HUES6 (cell line): Measurements from ENCODE around the gene DTL.
A peak's percentile ranks its signal among the peaks of the same experiment; 100 is the strongest.
"Not testable (repeated sequence)": the region's sequence is repeated elsewhere in the genome, so short reads cannot be mapped to it uniquely, and the experiment has no call there.

Experiments used
- H3K27ac ChIP-seq: 2 replicates; pipeline ENCODE4 v1.7.0; 2013; ENCODE audit warnings: low read depth, mild to moderate bottlenecking, low read length, inconsistent platforms
- H3K27me3 ChIP-seq: 2 replicates; pipeline ENCODE4 v1.6.1; 2013; ENCODE audit warnings: low read length; ENCODE audit not compliant: control insufficient read depth, insufficient read depth
- H3K36me3 ChIP-seq: 2 replicates; pipeline ENCODE4 v1.6.1; 2013; ENCODE audit warnings: low read length; ENCODE audit not compliant: control insufficient read depth, insufficient read depth
- H3K4me1 ChIP-seq: 2 replicates; pipeline ENCODE4 v1.6.1; 2013; ENCODE audit warnings: low read length; ENCODE audit not compliant: control insufficient read depth, insufficient read depth
- H3K4me3 ChIP-seq: 2 replicates; pipeline ENCODE4 v1.5.1; 2013; ENCODE audit warnings: low read depth, low read length
- H3K9ac ChIP-seq: one replicate; pipeline ENCODE4 v1.6.1; 2013; ENCODE audit warnings: mild to moderate bottlenecking, low read length
- H3K9me3 ChIP-seq: 2 replicates; pipeline ENCODE4 v1.6.1; 2013; ENCODE audit warnings: low read depth, low read length; ENCODE audit not compliant: control insufficient read depth, insufficient read depth

Gene DTL

GRCh38 chr1:212012034-212012740 is 23.4 kb upstream of the DTL start:
- H3K9me3 ChIP-seq = no peaks in the 10 kb centered on the region
- H3K4me1 ChIP-seq = no peaks in the 10 kb centered on the region
- peaks cover 42% of the 10 kb centered on the region for H3K36me3 ChIP-seq
- H3K27me3 ChIP-seq = no peaks in the 10 kb centered on the region
- no peak overlapping the region for H3K27ac ChIP-seq
- H3K4me3 ChIP-seq = no peak overlapping the region
- no peak overlapping the region for H3K9ac ChIP-seq

GRCh38 chr1:212013672-212014071 is 21.9 kb upstream of the DTL start:
- H3K9ac ChIP-seq = no peak overlapping the region
- no peaks in the 10 kb centered on the region for H3K9me3 ChIP-seq
- no peaks in the 10 kb centered on the region for H3K4me1 ChIP-seq
- no peak overlapping the region for H3K27ac ChIP-seq
- no peak overlapping the region for H3K4me3 ChIP-seq
- H3K27me3 ChIP-seq = no peaks in the 10 kb centered on the region
- H3K36me3 ChIP-seq = peaks cover 33% of the 10 kb centered on the region

GRCh38 chr1:212020975-212021374 is 14.6 kb upstream of the DTL start:
- no peaks in the 10 kb centered on the region for H3K4me1 ChIP-seq

GRCh38 chr1:212021563-212021962 is 14.0 kb upstream of the DTL start:
- Histone ChIP-seq H3K4me3 (no peak overlapping the region), H3K36me3 (peaks cover 21% of the 10 kb centered on the region), H3K9me3 (peaks cover 8% of the 10 kb centered on the region), H3K27me3 (no peaks in the 10 kb centered on the region), H3K27ac (no peak overlapping the region), H3K4me1 (no peaks in the 10 kb centered on the region), H3K9ac (no peak overlapping the region)

More at GRCh38 chr1:212020975-212021374, 14.6 kb upstream of the DTL start:
- H3K27ac ChIP-seq = no peak overlapping the region
- H3K9ac ChIP-seq = no peak overlapping the region
- H3K9me3 ChIP-seq = peaks cover 8% of the 10 kb centered on the region
- peaks cover 27% of the 10 kb centered on the region for H3K36me3 ChIP-seq
- H3K4me3 ChIP-seq = no peak overlapping the region
- H3K27me3 ChIP-seq = no peaks in the 10 kb centered on the region

- not testable (repeated sequence) for H3K4me3 ChIP-seq
Measured at GRCh38 chr1:212022908-212023307, 12.6 kb upstream of the DTL start.

GRCh38 chr1:212024469-212025149 is 10.9 kb upstream of the DTL start:
- H3K27me3 ChIP-seq = no peaks in the 10 kb centered on the region

More at GRCh38 chr1:212022908-212023307, 12.6 kb upstream of the DTL start:
- H3K36me3 ChIP-seq = peaks cover 15% of the 10 kb centered on the region
- not testable (repeated sequence) for H3K27ac ChIP-seq, H3K4me1 ChIP-seq, H3K27me3 ChIP-seq, H3K9ac ChIP-seq, H3K9me3 ChIP-seq

GRCh38 chr1:212027727-212028126 is 7.8 kb upstream of the DTL start:
- H3K27me3 ChIP-seq, H3K9ac ChIP-seq, H3K36me3 ChIP-seq, H3K9me3 ChIP-seq, H3K4me3 ChIP-seq, H3K27ac ChIP-seq: not testable (repeated sequence)
- peaks cover 27% of the 10 kb centered on the region for H3K4me1 ChIP-seq

More at GRCh38 chr1:212024469-212025149, 10.9 kb upstream of the DTL start:
- Histone ChIP-seq H3K27ac (no peak overlapping the region), H3K36me3 (peaks cover 13% of the 10 kb centered on the region), H3K4me1 (peaks cover 15% of the 10 kb centered on the region), H3K4me3 (no peak overlapping the region), H3K9me3 (peaks cover 8% of the 10 kb centered on the region), H3K9ac (no peak overlapping the region)

GRCh38 chr1:212030936-212031528 is 4.5 kb upstream of the DTL start:
- Histone ChIP-seq H3K27ac (peak overlapping the region; percentile 86), H3K36me3 (peaks cover 5% of the 10 kb centered on the region), H3K4me3 (no peak overlapping the region), H3K9me3 (no peaks in the 10 kb centered on the region; the same call in 1 of the 2 replicates), H3K4me1 (peaks cover 27% of the 10 kb centered on the region), H3K27me3 (no peaks in the 10 kb centered on the region), H3K9ac (peak overlapping the region; percentile 7)

GRCh38 chr1:212034516-212035122 is 929 bp upstream of the DTL start:
- Histone ChIP-seq H3K36me3 (peaks cover 18% of the 10 kb centered on the region), H3K9ac (peak overlapping the region; percentile 98), H3K4me1 (peaks cover 28% of the 10 kb centered on the region)

GRCh38 chr1:212035835-212036605 is 472 bp downstream of the DTL start:
- H3K4me1 ChIP-seq = peaks cover 25% of the 10 kb centered on the region
- H3K27me3 ChIP-seq = no peaks in the 10 kb centered on the region
- H3K9ac ChIP-seq = peak overlapping the region; percentile 96
- peak overlapping the region; percentile 76 for H3K27ac ChIP-seq
- H3K4me3 ChIP-seq = peak overlapping the region; percentile 89
- peaks cover 30% of the 10 kb centered on the region for H3K36me3 ChIP-seq
- no peaks in the 10 kb centered on the region; the same call in 1 of the 2 replicates for H3K9me3 ChIP-seq

More at GRCh38 chr1:212034516-212035122, 929 bp upstream of the DTL start:
- H3K27me3 ChIP-seq = no peaks in the 10 kb centered on the region
- H3K9me3 ChIP-seq = no peaks in the 10 kb centered on the region; the same call in 1 of the 2 replicates
- 0 out of 2 replicates have a peak overlapping the region, but pooled peaks have one; percentile 42 for H3K27ac ChIP-seq
- peak overlapping the region; percentile 89 for H3K4me3 ChIP-seq
